GM21576 (cell line): Measurements from ENCODE around the gene EEIG1.

Experiments
- ATAC-seq: cut with Tn5 transposase; IDR thresholded peaks from one replicate; pipeline ENCODE4 v1.9.1; 2021; ENCODE audit warnings: mild to moderate bottlenecking, moderate library complexity; ENCODE audit not compliant: unreplicated experiment

The EEIG1 gene

GRCh38 chr9:127961155-127961490 lies 19.7 kb downstream of the EEIG1 start:
- no peak for ATAC-seq

GRCh38 chr9:127960410-127961154 lies 20.2 kb downstream of the EEIG1 start:
- ATAC-seq = no peak

GRCh38 chr9:127959841-127960409 lies 20.9 kb downstream of the EEIG1 start:
- no peak for ATAC-seq

DNA sequence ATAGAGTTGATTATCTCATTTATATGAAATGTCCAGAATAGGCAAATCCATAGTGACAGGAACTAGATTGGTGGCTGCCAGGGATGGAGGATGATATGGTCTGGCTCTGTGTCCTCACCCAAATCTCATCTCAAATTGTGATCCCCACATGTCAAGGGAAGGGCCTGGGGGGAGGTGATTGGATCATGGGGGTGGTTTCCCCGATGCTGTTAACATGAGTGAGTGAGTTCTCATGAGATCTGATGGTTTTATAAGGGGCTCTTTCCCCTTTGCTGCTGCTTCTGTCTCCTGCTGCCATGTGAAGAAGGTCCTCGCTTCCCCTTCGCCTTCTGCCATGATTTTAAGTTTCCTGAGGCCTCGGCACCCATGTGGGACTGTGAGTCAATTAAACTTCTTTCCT lies 21.4 kb downstream of the EEIG1 start:
- no peak for ATAC-seq

GRCh38 chr9:127958728-127959127 lies 22.1 kb downstream of the EEIG1 start:
- ATAC-seq = no peak

DNA sequence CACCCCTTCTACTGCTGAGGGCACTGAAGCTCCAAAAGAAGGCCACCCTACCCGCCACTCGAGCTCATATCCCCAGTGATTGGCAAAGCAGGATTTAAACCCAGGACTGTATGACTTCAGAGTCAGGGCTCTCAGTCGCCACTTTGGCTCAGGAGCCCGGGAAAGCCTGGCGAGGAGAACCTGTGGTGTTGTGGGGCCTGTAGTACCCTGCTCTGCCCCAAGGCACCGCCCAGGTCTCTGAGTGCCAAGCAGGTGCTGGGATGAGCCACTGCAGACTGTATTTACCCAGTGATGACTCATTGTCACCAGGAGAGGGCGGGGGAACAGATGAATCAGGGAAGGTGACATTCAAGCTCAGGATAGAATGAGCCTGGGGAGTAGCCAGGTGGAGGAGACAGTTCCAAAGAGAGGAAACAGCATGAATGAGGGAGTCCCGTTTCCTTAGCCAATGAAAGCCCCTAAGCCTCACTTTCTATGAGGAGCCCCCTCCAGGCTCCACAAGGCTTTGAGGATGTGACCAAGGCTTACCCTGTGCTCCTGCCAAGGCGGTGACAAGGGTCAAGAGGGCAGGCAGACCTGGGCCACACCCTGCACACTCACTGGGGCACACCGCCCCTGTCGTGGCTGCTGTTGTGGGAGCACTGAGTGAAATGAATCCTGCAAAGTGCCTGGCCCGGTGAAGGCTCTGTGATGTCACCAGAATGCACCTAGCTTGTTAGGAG lies 25.3 kb downstream of the EEIG1 start:
- no peak for ATAC-seq

DNA sequence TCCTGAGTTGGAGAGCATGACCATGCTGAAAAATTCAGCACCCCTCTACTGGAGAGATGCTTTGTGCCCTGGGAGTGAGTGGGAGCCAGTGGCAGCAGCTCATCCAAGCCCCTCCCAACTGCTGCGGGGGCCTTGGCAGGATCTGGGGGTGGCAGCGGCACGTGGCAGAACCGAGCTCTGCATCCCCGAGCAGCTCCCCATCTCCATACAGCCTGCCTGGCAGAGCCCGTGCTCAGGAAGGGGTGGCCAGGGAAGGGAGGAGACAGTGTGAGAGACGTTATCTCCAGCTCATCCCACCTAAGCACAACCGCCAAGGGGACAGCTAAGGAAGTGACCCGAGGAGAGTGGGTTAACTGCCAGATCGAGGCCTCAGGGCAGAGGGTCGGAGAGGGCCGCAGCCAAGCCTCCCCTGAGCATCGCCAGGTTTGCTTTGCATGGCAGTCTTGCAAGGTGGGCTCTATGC lies 25.9 kb downstream of the EEIG1 start:
- ATAC-seq = no peak

- no peak for ATAC-seq
These were observed 26.9 kb downstream of the EEIG1 start for GRCh38 chr9:127953768-127954505.

- no peak for ATAC-seq
These were observed 27.6 kb downstream of the EEIG1 start for GRCh38 chr9:127953154-127953553.

- ATAC-seq = no peak
These were observed 30.1 kb downstream of the EEIG1 start for GRCh38 chr9:127950513-127951289.

GRCh38 chr9:127949827-127950512 lies 30.8 kb downstream of the EEIG1 start:
- ATAC-seq = no peak

GRCh38 chr9:127947841-127948710 lies 32.7 kb downstream of the EEIG1 start:
- no peak for ATAC-seq

DNA sequence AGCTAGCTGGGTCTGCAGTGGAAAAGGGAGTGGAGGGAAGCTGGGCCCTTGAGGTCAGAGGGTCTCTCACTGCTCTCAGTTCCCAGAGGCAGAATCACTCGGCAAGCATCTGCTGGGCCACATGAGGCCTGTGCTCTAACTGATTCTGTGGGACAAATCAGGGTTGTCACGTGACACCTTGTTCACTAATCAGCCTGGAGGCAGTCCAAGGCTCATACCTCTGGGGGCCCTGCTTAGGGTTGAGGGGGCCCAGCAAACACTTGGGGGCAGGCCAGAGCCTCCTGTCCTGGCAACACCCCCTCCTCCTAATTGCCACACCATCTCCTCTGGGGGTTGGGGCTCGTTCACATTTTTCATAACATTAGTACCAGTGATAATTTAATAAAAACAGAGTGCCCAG lies 34.1 kb downstream of the EEIG1 start:
- no peak for ATAC-seq

DNA sequence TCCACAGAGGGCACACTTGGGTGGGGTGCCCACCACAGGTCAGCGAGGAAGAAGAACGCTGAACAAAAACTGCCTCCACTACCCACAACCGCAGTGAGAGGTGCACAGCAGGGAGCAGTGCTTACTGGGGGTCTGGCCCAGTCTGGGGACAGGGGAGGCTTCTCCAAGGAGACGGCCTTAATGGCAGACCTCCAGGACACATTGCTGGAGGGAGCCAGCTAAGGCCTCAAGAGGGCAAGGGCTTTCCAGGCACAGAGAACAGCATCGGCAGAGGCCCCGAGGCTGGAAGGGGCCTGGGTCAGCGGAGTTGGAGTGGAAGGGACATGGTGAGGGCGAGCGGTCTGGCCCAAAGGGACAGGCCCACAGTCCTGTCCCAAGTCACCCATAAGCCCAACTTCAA lies 34.8 kb downstream of the EEIG1 start:
- ATAC-seq = no peak

DNA sequence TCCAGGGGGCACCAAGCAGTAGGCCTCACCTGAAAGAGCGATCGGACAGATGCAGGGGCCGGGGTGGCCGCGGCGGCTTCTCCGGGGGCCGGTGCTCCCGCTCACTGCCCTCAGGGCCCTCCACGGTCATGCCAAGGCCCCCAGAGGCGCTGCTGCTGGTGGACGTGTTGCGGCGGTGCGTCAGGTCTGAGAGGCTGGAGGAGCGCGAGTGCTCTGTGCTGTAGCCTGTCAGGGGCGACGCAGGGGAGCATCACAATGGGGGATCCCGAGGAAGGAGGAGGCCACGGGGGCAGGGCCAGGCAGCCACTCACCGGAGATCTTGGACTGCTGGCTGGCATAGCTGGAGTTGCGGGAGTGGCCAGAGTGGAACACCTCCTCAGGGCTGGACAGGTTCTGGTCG lies 35.5 kb downstream of the EEIG1 start:
- no peak for ATAC-seq

- ATAC-seq = no peak
These were observed 36.1 kb downstream of the EEIG1 start for GRCh38 chr9:127944586-127945218.

DNA sequence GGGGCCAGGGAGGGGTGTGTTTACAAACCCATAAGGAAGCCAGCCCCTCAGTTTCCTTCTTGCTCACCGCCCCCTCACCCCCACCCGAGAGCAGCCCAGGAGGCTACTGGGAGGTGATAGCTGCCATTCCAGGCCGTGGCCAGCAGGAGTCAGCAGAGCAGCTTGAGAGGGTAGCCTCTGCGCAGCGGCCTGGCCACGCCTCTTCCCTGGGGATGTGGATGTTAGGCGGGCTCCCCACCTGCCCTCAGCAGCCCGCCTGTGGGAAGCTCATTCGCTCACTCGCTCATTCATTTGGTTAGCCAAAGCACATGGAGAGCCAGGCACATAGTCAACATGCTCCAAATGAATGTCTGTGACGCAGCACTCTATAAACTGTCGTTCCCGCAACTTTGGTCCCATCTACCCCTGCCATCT lies 37.1 kb downstream of the EEIG1 start:
- peak; percentile 44 for ATAC-seq

DNA sequence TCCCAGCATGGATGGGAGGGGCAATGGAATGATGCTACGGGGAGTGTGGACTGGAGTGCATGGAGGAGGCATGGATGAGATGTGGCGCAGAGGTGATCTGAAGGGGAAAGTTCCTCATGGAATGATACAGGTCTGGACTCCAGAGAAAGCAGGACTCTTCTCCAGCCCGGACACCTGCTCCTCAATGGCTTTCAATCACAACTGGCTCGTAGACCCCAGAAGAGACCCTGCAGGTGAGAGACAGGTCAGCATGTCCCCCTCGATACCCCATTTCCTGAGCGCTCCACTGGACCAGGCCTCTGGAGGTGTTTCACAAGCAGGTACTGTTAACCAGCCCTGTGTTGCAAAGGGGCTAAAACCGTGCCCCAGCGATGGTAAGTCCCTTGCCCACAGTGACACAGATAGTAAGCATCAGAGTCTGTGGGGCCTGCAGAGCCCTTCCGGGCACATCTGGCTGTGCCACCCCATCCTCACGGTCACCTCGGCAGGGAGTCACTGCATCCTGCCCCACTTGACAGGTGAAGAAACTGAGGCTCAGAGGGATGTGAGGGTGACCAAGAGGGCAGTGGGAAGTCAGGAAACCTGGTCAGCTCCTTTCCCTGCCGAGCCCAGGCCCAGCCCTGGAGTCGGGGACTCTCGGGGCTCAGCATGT lies 37.7 kb downstream of the EEIG1 start:
- no peak for ATAC-seq
